ENCODE measurements around the gene RPUSD1.

DNA sequence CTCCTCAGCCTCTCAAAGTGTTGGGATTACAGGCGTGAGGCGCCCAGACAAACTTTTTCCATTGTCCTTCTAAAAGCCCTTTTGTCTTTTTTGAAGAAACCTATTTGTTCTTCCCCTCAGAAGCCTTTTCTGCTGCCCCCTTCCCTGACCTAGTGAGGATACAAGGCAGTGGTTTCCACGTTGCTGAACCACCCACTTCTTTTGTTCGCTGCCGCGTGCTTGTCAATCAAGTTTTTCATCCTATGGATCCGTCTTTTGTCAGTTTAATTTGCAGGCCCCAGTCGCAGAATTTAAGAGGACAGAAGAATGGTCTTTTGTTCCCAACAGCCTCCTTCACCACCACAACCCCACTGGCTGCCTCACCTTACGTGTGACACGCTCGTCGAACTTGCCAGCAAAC is 32.6 kb upstream of the RPUSD1 start:
- TF ChIP-seq, protein P1, sequence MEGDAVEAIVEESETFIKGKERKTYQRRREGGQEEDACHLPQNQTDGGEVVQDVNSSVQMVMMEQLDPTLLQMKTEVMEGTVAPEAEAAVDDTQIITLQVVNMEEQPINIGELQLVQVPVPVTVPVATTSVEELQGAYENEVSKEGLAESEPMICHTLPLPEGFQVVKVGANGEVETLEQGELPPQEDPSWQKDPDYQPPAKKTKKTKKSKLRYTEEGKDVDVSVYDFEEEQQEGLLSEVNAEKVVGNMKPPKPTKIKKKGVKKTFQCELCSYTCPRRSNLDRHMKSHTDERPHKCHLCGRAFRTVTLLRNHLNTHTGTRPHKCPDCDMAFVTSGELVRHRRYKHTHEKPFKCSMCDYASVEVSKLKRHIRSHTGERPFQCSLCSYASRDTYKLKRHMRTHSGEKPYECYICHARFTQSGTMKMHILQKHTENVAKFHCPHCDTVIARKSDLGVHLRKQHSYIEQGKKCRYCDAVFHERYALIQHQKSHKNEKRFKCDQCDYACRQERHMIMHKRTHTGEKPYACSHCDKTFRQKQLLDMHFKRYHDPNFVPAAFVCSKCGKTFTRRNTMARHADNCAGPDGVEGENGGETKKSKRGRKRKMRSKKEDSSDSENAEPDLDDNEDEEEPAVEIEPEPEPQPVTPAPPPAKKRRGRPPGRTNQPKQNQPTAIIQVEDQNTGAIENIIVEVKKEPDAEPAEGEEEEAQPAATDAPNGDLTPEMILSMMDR (IDR thresholded peaks at IDR 0.05), result no peak
- TF ChIP-seq POLR2A (IDR thresholded peaks at IDR 0.05) (no peak), EP300 (IDR thresholded peaks at IDR 0.05; ENCODE audit: low read depth) (no peak)

Data from transverse colon (tissue), 3 donors.